SK-N-MC (cell line): ENCODE data around the gene ZNF75A.

Experiments used
- EZH2 ChIP-seq: fragments of 200-600 bp; sonication (generic); IDR thresholded peaks from one replicate; pipeline ENCODE4 v1.6.1; 2017; ENCODE audit warnings: antibody characterized with exemption
- POLR2AphosphoS5 ChIP-seq: IDR thresholded peaks from 2 replicates; pipeline ENCODE4 v1.6.1; 2012; ENCODE audit warnings: mild to moderate bottlenecking, low read depth, low read length, borderline replicate concordance

DNA sequence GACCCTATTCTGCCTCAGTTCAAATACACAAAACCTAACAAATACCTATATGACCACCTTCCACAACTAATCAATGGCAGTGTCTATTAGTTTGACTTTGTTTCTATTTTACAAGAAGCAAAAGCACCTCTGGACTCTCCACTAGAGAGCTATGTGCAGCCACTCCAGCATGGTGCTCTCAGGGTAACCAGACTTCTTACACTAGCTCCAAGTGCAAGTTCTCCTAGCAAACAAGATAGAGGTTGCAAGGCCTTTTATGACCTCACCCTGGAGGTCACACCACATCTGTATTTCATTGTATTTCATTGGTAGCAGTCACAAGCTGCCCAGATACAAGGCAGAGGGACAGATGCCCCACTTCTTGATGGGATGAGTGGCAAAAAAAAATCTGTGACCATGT, 30.4 kb upstream of the ZNF75A start:
- TF ChIP-seq POLR2AphosphoS5 (no peak), EZH2 (no peak)
